GM12878 (cell line): Measurements from ENCODE around the gene SAP25. TPM values are rescaled to one million over a fixed set of nuclear protein-coding genes. Genes with fewer than 3 reads are reported as not detected.
A peak's percentile ranks its signal among the peaks of the same experiment; 100 is the strongest.

Experiments
- ATAC-seq: fragments of 200-7000 bp; cut with Tn5 transposase; 3 replicates; pipeline ENCODE4 v1.9.1; 2020; ENCODE audit warnings: mild to moderate bottlenecking, moderate library complexity
- BruUV-seq: library from RNA; stranded (reverse); fragments of 400-500 nt; replicated peaks from 2 replicates; lab custom pipeline; 2021; lab: Mats Ljungman, UMichigan
- CTCF ChIA-PET: fragments of 300-600 bp; sonication (Branson Sonifier 250); formaldehyde crosslinking; extraction: SDS; loops from one replicate; lab custom pipeline; 2021; ENCODE audit warnings: inconsistent platforms; lab: Yijun Ruan, JAX
- POLR2A ChIA-PET: fragments of 350-600 bp; formaldehyde crosslinking; extraction: SDS; loops from one replicate; lab custom pipeline; 2021; ENCODE audit warnings: inconsistent platforms; lab: Charles Lee
- RAD21 ChIA-PET: fragments of 300-600 bp; sonication (Branson Sonifier 250); formaldehyde crosslinking; loops from one replicate; lab custom pipeline; 2023; ENCODE audit warnings: antibody characterized with exemption; ENCODE audit not compliant: unreplicated experiment; lab: Charles Lee
- SMC1A ChIA-PET: fragments of 300-600 bp; sonication (Branson Sonifier 250); formaldehyde crosslinking; loops from one replicate; lab custom pipeline; 2023; ENCODE audit not compliant: unreplicated experiment, uncharacterized antibody; lab: Charles Lee
- DNase-seq: peaks from one replicate; pipeline ENCODE4 v3.0.0-alpha.2; 2011; ENCODE audit warnings: low read depth, low spot score
- FAIRE-seq: peaks from 3 replicates; lab custom pipeline; 2011; peaks lifted over from hg19 to GRCh38; lab: Jason Lieb, UNC
- H2AFZ ChIP-seq: 2 replicates; pipeline ENCODE4 v1.6.0; 2011; ENCODE audit warnings: low read depth, low read length, control low read depth; ENCODE audit not compliant: control insufficient read depth
- H3K27ac ChIP-seq: 2 replicates; pipeline ENCODE4 v1.5.1; 2011; ENCODE audit warnings: control low read depth; ENCODE audit not compliant: control insufficient read depth, insufficient read depth
- H3K27me3 ChIP-seq, 2 experiments: replicated peaks in 1 of 2; 2 replicates each; pipeline versions ENCODE4 v1.6.0 to v1.6.1; 2011; ENCODE audit warnings: low read length in 1 of 2; ENCODE audit not compliant: control insufficient read depth in 2 of 2, insufficient read depth in 2 of 2
- H3K36me3 ChIP-seq, 2 experiments: 2 replicates each; pipeline ENCODE4 v1.5.1; 2011; ENCODE audit warnings: low read length in 1 of 2; ENCODE audit not compliant: control insufficient read depth in 2 of 2, insufficient read depth in 2 of 2
- H3K4me1 ChIP-seq: 2 replicates; pipeline ENCODE4 v1.6.1; 2011; ENCODE audit warnings: mild to moderate bottlenecking, low read length, moderate library complexity, mixed read lengths; ENCODE audit not compliant: control insufficient read depth, insufficient read depth
- H3K4me2 ChIP-seq: 2 replicates; pipeline ENCODE4 v1.6.0; 2011; ENCODE audit warnings: control low read depth; ENCODE audit not compliant: control insufficient read depth, insufficient read depth
- H3K4me3 ChIP-seq: fragments of 200-600 bp; sonication (generic); 2 replicates; pipeline ENCODE4 v1.5.1; 2016
- H3K79me2 ChIP-seq: 2 replicates; pipeline ENCODE4 v1.6.0; 2011; ENCODE audit warnings: low read length; ENCODE audit not compliant: control insufficient read depth, insufficient read depth
- H3K9ac ChIP-seq: 2 replicates; pipeline ENCODE4 v1.8.0; 2011; ENCODE audit warnings: low read length, control low read depth, mixed read lengths; ENCODE audit not compliant: control insufficient read depth, insufficient read depth
- H3K9me3 ChIP-seq: replicated peaks from 3 replicates; pipeline ENCODE4 v1.5.1; 2011; ENCODE audit warnings: mild to moderate bottlenecking, low read length; ENCODE audit not compliant: control insufficient read depth, insufficient read depth
- H4K20me1 ChIP-seq: 2 replicates; pipeline ENCODE4 v1.6.0; 2011; ENCODE audit not compliant: control insufficient read depth, insufficient read depth
- BACH1 ChIP-seq: fragments of 450-650 bp; IDR thresholded peaks from 2 replicates; pipeline ENCODE4 v1.6.1; 2017; ENCODE audit warnings: mild to moderate bottlenecking, borderline replicate concordance
- CBX5 ChIP-seq: sonication (generic); IDR thresholded peaks from 2 replicates; pipeline ENCODE4 v1.6.1; 2016; ENCODE audit warnings: low read depth, moderate library complexity, mild to moderate bottlenecking, inconsistent platforms
- CTCF ChIP-seq, 3 experiments: IDR thresholded peaks in 2 of 3; conservative IDR thresholded peaks in 1 of 3; 2 replicates each; pipeline ENCODE4 v1.5.1; 2011; ENCODE audit warnings: low read depth in 3 of 3, low read length in 3 of 3, mild to moderate bottlenecking in 3 of 3, control low read depth in 2 of 3, moderate library complexity in 2 of 3, inconsistent platforms in 1 of 3, mixed read lengths in 1 of 3; ENCODE audit not compliant: control insufficient read depth in 2 of 3, insufficient read depth in 1 of 3; ENCODE audit errors: extremely low read depth in 1 of 3
- DPF2 ChIP-seq: fragments of 450-650 bp; IDR thresholded peaks from 2 replicates; pipeline ENCODE4 v1.6.1; 2017; ENCODE audit warnings: mild to moderate bottlenecking
- EED ChIP-seq: sonication (generic); IDR thresholded peaks from 2 replicates; pipeline ENCODE4 v1.6.1; 2016; ENCODE audit warnings: antibody characterized with exemption, low read depth
- ETV6 ChIP-seq, 2 experiments: fragments of 450-650 bp in 1 of 2; IDR thresholded peaks in 1 of 2; conservative IDR thresholded peaks in 1 of 2; 2 replicates each; pipeline ENCODE4 v1.6.1; 2014; ENCODE audit warnings: antibody characterized with exemption in 1 of 2, borderline replicate concordance in 1 of 2, low read depth in 1 of 2, mild to moderate bottlenecking in 1 of 2, moderate library complexity in 1 of 2
- HSF1 ChIP-seq: fragments of 150-350 bp; IDR thresholded peaks from 2 replicates; pipeline ENCODE4 v1.6.1; 2014; ENCODE audit warnings: mild to moderate bottlenecking, low read depth, low read length
- IKZF2 ChIP-seq, 2 experiments: fragments of 450-650 bp; IDR thresholded peaks; 2 replicates each; pipeline ENCODE4 v1.6.1; 2017; ENCODE audit warnings: mild to moderate bottlenecking in 2 of 2, moderate library complexity in 2 of 2
- LARP7 ChIP-seq: fragments of 450-650 bp; IDR thresholded peaks from 2 replicates; pipeline ENCODE4 v1.6.1; 2017; ENCODE audit warnings: mild to moderate bottlenecking
- NR2C2 ChIP-seq: IDR thresholded peaks from 2 replicates; pipeline ENCODE4 v1.6.1; 2011; ENCODE audit warnings: borderline replicate concordance, low read depth; ENCODE audit not compliant: control insufficient read depth, insufficient read length
- NR2F1 ChIP-seq: fragments of 450-650 bp; conservative IDR thresholded peaks from 2 replicates; pipeline ENCODE4 v1.6.1; 2017; ENCODE audit warnings: mild to moderate bottlenecking
- POLR2A ChIP-seq: IDR thresholded peaks from 2 replicates; pipeline ENCODE4 v1.6.1; 2011; ENCODE audit warnings: low read depth, mild to moderate bottlenecking, low read length
- RAD21 ChIP-seq: IDR thresholded peaks from 2 replicates; pipeline ENCODE4 v1.6.1; 2011; ENCODE audit warnings: mild to moderate bottlenecking, low read depth, low read length, moderate library complexity; ENCODE audit not compliant: insufficient read depth
- RAD51 ChIP-seq: fragments of 450-650 bp; IDR thresholded peaks from 2 replicates; pipeline ENCODE4 v1.6.1; 2016; ENCODE audit warnings: moderate library complexity, mild to moderate bottlenecking, inconsistent platforms
- SPI1 ChIP-seq: IDR thresholded peaks from 2 replicates; pipeline ENCODE4 v1.6.1; 2011; ENCODE audit warnings: low read depth, mild to moderate bottlenecking, low read length, moderate library complexity, borderline replicate concordance; ENCODE audit not compliant: insufficient read depth
- ZNF207 ChIP-seq: fragments of 450-650 bp; IDR thresholded peaks from 2 replicates; pipeline ENCODE4 v1.6.1; 2014; ENCODE audit warnings: antibody characterized with exemption, mild to moderate bottlenecking, borderline replicate concordance
- WGBS: methylation state at CpG from one replicate; pipeline ENCODE4 v1.1.6; 2016; ENCODE audit warnings: low lambda C conversion rate; ENCODE audit not compliant: insufficient replicate concordance, insufficient coverage; ENCODE audit errors: missing lambda C conversion rate; 5-methylcytosine and 5-hydroxymethylcytosine counted together
- in situ Hi-C: fragments of 300-500 bp; cut with MboI; formaldehyde crosslinking; loops from 9 replicates; pipeline ENCODE4 v1.14.3; 2018; ENCODE audit warnings: mixed read lengths
- intact Hi-C: fragments of 100-400 bp; cut with micrococcal nuclease; formaldehyde crosslinking; loops from one replicate; pipeline ENCODE4 v1.14.2; 2022; ENCODE audit not compliant: unreplicated experiment
- polyA plus RNA-seq, 11 experiments: library from polyadenylated mRNA; depleted of rRNA in 4 of 11; unstranded in 6 of 11; stranded (reverse) in 5 of 11; fragments of >200 nt; fragmentation: Nextera tagmentation in 4 of 11; fragmentation: Illumina TruSeq in 1 of 11; extraction: Ambion mirVana in 4 of 11; extraction: Trizol in 1 of 11; gene quantifications; 1 replicate in 1 of 11; 2 replicates in 10 of 11; pipeline versions ENCODE4 v1.2.1 to v1.2.3, GENCODE V29; 2011 to 2016; ENCODE audit warnings: inconsistent platforms in 2 of 11, missing spikeins in 2 of 11, low read depth in 1 of 11
- total RNA-seq, 4 experiments: library from RNA; depleted of rRNA in 3 of 4; stranded (reverse); fragments of >200 nt in 3 of 4; fragmentation: Illumina TruSeq in 1 of 4; extraction: Trizol in 1 of 4; gene quantifications; 2 replicates each; pipeline versions ENCODE4 v1.2.1 to v1.2.3, GENCODE V29; 2013 to 2021
- TF ChIP-seq, protein P1 (sequence below): fragments of 450-650 bp; conservative IDR thresholded peaks from 2 replicates; pipeline ENCODE4 v1.6.1; 2017; ENCODE audit warnings: mild to moderate bottlenecking, moderate library complexity

The SAP25 gene
- total and polyA plus RNA-seq, 10 of the 15 experiments (the other 5 are each of a cell fraction or from before 2014, with no cell fraction given), result 0.14 to 8.6 (median 1.1) TPM

- Histone ChIP-seq H3K27me3 (peaks cover 2 to 5% of the 10 kb centered on the region in 2 experiments; a peak in 2 of 4 replicates), H3K79me2 (no peaks in the 10 kb centered on the region), H3K4me2 (peak overlapping the region; percentile 99), H3K36me3 (no peaks in the 10 kb centered on the region), H3K9me3 (no peaks in the 10 kb centered on the region), H3K9ac (peak overlapping the region; percentile 44; the same call in 1 of the 2 replicates), H3K4me1 (peaks cover 10% of the 10 kb centered on the region), H3K4me3 (peak overlapping the region; percentile 73), H2AFZ (peak overlapping the region; percentile 92), H4K20me1 (no peaks in the 10 kb centered on the region), H3K27ac (no peak overlapping the region)
- ChIA-PET CTCF (interaction anchor here (0.7 to 2.2 kb wide), 5 partner anchors 8 to 101 kb away, joined by 3 to 6 read pairs (median 5); partner anchors contain the start of genes MOSPD3 and POP7), SMC1A (interaction anchor here (1.3 kb wide), 1 partner anchor 19 kb away, joined by 6 read pairs; the partner anchor contains the start of genes FBXO24 and LRCH4), POLR2A (interaction anchor here (0.6 to 1.1 kb wide), 4 partner anchors 8 to 108 kb away, joined by 3 to 4 read pairs (median 4); partner anchors contain the start of gene MOSPD3), RAD21 (interaction anchor here (0.6 to 1.4 kb wide), 4 partner anchors 18 to 104 kb away, joined by 3 to 5 read pairs (median 4); partner anchors contain the start of genes FBXO24 and LRCH4)
- intact Hi-C loops (no loop called here), in situ Hi-C loops (no loop called here)
- 2% methylated on average over 40 of the region's 70 CpGs for WGBS
- FAIRE-seq, result peak; percentile 49
- ATAC-seq, result peak; percentile 89
- no TSS peak for BruUV-seq
- DNase-seq, result no peak
- TF ChIP-seq CTCF (IDR thresholded peaks at IDR 0.05 in 2 of 3, conservative IDR thresholded peaks at IDR 0.05 in 1 of 3; ENCODE audit: control insufficient read depth in 2 of 3, extremely low read depth in 1 of 3, insufficient read depth in 1 of 3, low read depth in 3 of 3, low read length in 3 of 3) (peak; percentile 33 to 45 (median 38)), HSF1 (no peak), NR2C2 (no peak), SPI1 (peak; percentile 30), EED (no peak), ZNF207 (peak; percentile 61; the same call in 1 of the 2 replicates), BACH1 (0 out of 2 replicates have a peak, but pooled peaks have one; percentile 42), DPF2 (peak; percentile 53), NR2F1 (0 out of 2 replicates have a peak, but pooled peaks have one; percentile 11), IKZF2 (IDR thresholded peaks at IDR 0.05) (peak; percentile 36 to 58; a peak in 2 of 4 replicates), CBX5 (no peak), LARP7 (peak; percentile 75; the same call in 1 of the 2 replicates), POLR2A (peak; percentile 73), RAD21 (peak; percentile 33; the same call in 1 of the 2 replicates), ETV6 (conservative IDR thresholded peaks at IDR 0.05 in 1 of 2, IDR thresholded peaks at IDR 0.05 in 1 of 2; ENCODE audit: borderline replicate concordance in 1 of 2, low read depth in 1 of 2) (no peak), RAD51 (no peak)
- TF ChIP-seq, protein P1, sequence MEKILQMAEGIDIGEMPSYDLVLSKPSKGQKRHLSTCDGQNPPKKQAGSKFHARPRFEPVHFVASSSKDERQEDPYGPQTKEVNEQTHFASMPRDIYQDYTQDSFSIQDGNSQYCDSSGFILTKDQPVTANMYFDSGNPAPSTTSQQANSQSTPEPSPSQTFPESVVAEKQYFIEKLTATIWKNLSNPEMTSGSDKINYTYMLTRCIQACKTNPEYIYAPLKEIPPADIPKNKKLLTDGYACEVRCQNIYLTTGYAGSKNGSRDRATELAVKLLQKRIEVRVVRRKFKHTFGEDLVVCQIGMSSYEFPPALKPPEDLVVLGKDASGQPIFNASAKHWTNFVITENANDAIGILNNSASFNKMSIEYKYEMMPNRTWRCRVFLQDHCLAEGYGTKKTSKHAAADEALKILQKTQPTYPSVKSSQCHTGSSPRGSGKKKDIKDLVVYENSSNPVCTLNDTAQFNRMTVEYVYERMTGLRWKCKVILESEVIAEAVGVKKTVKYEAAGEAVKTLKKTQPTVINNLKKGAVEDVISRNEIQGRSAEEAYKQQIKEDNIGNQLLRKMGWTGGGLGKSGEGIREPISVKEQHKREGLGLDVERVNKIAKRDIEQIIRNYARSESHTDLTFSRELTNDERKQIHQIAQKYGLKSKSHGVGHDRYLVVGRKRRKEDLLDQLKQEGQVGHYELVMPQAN, result no peak
Observed at GRCh38 chr7:100604028-100604975, 30.6 kb upstream of the SAP25 start.
